ENCODE data around the gene DKC1.

Gene DKC1

DNA sequence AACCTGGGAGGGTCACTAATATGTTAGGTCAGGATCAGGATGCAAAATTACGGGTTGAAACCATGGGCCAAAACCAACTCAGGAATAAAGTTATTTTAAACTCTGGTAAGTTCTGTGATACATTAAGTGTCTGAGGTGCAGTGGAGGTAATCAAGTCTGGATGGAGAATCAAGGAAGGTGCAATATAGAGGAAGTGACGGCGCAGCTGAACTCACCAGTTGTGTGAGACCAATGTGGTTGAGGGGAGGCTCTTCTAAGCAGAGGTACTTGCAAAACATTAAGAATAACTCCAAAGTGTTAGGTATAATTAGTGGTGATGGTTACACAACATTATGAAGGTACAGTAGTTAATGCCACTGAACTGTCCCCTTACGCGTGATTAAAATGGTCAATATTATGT is 31.5 kb upstream of the DKC1 start:
- DNase-seq (ENCODE audit: extremely low read depth, low read depth), result no peak
- TF ChIP-seq, protein P1, sequence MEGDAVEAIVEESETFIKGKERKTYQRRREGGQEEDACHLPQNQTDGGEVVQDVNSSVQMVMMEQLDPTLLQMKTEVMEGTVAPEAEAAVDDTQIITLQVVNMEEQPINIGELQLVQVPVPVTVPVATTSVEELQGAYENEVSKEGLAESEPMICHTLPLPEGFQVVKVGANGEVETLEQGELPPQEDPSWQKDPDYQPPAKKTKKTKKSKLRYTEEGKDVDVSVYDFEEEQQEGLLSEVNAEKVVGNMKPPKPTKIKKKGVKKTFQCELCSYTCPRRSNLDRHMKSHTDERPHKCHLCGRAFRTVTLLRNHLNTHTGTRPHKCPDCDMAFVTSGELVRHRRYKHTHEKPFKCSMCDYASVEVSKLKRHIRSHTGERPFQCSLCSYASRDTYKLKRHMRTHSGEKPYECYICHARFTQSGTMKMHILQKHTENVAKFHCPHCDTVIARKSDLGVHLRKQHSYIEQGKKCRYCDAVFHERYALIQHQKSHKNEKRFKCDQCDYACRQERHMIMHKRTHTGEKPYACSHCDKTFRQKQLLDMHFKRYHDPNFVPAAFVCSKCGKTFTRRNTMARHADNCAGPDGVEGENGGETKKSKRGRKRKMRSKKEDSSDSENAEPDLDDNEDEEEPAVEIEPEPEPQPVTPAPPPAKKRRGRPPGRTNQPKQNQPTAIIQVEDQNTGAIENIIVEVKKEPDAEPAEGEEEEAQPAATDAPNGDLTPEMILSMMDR (IDR thresholded peaks at IDR 0.05; ENCODE audit: low read depth, low read length), result no peak

DNA sequence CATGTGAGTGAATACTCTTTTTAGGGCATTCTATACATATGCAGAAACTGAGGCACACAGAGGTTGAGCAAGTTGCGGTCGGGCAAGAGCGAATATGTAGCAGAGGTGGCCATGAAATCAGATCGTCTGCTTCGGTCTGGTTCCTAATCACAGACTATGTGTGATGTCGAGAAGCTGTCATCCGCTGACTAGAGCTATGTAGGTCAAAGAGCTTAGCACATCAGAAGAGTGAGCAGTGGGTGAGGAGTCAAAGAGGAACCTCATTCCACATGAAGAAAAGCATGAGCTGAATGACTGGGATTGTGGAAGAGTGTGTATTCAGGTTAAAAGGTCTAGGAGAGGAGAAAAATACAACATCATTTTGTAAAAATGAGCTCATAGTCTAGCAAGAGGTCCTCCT is 30.8 kb upstream of the DKC1 start:
- TF ChIP-seq, protein P1 (IDR thresholded peaks at IDR 0.05; ENCODE audit: low read depth, low read length), result no peak
- DNase-seq (ENCODE audit: extremely low read depth, low read depth), result no peak

DNA sequence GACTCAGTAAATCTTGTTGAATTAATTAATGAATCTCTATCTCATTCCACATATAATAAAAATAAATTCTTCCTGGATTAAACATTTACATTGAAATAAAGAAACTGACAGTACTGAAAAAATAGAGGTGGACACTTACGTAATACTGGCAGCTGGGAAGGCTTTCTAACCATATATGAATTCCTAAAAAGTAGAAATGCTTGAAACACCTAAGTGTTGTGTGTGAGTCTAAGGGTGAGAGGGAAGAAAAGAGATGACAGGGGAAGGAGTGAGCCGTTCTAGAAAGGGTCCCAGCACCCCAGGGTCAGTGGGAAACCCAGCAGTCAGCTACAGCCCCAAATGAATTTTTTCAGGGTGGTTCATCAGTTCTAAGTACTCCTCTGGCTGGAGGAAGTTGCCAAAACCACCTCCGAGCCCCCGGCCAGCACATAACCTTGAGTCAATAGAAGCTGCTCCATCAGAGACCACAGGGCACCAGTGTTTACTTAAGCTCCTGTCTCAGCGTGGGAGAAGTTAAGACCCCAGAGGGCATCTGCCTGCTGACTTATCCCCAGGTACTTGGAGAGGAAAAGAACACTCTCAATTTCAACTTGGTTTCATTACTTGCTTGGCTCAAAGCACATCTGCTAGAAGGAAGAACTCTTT is 30.1 kb upstream of the DKC1 start:
- TF ChIP-seq, protein P1 (IDR thresholded peaks at IDR 0.05; ENCODE audit: low read depth, low read length), result no peak
- DNase-seq (ENCODE audit: extremely low read depth, low read depth), result no peak

DNA sequence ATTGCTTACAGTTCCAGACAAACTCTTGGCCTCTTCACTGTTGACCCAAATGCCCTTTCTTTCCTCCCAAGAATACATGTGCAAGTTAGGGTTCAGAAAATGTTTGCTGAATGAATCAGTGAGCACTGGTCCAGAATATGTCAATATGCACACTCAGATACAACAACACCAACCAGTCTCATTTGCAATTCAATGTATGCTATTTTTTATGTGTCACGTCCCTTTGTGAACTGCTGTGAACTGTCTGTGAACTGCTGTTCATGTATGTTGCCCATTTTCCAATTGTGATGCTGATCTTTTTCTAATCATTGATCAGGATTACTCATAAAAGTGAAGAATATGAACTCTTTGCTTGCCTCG is 29.6 kb upstream of the DKC1 start:
- TF ChIP-seq, protein P1 (IDR thresholded peaks at IDR 0.05; ENCODE audit: low read depth, low read length), result no peak
- no peak for DNase-seq (ENCODE audit: extremely low read depth, low read depth)

DNA sequence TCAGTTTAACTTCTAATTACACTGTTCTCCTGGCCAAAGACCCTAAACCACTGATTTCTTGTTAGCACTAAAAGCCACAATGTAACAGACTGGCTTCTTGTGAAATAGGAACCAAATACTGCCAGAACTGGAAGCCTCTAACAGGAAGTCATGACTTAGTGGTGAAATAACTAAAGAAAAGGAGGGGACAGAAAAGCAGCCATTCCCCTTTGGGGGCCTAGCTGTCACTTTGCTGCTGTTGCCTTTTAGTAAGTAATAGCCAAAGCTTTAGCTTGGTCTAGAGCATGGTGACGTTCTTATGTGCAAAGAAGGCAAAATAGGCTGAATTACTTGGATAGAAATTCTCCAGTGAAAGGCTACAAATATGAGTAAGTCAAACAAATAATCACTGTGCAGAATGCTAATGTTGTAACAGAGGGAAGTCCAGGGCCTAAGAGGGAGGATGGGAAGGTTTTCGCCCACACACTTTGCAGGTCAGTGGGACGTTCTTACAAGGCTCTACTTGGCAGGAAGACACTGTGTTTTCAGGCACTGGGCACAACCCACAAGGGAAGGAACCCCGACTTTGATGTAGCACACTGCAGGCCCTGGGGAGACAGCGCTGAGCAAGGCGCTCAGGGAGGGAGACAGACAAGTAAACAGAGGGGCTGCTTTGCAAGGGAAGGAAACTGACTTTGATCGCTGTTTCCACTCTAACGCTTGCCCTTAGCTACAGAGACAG is 28.4 kb upstream of the DKC1 start:
- DNase-seq (ENCODE audit: extremely low read depth, low read depth), result no peak
- TF ChIP-seq, protein P1 (IDR thresholded peaks at IDR 0.05; ENCODE audit: low read depth, low read length), result no peak

DNA sequence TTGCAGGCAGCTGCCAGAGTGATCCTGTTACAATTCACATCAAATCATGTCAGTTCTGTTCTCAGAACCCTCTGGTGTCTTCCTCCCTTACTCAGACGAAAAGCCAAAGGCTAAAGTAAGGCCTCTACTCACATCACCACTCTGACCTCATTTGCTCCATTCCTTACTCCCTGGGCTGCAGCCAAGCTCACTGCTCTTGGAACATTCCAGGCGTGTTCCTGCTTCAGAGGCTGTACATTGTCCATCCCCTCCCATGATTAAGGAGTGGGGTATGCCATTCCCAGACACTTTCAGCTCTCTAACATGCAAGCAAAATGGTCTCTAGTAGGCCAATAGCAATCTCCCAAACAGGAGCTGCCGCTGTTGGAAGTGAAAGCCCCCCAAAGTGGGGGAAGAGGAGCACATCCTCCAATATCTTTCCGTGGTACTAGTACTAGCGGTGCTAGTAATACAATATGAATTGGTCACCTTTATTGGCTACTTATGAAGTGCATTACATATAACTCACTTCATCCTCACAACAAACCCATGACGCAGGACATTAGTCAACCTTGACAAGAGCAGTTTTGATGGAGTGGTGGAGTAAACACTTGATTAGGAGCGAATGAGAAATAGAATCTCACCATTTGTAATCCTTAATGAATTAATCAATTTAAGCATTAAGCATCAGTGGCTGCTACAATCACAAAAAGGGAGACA is 26.8 kb upstream of the DKC1 start:
- TF ChIP-seq, protein P1 (IDR thresholded peaks at IDR 0.05; ENCODE audit: low read depth, low read length), result no peak
- DNase-seq (ENCODE audit: extremely low read depth, low read depth), result no peak

DNA sequence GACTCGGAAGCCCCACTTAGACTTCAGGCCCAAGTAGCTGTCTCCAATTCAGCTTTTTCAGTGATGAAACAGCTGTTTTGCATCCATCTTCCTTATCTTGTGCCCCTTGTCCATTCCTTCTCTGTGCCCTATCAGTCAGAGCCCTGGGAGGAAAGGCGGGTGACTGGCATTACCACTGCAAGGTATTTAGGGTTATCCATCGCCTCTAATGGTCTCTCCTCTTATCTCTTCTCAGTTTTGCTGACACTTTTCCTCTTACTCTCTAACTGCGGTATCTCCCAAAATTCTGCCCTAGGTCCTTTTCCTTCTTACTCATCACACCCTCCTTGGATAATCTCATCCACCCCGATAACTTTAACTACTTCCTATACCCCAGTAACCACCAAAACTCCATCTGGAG is 25.5 kb upstream of the DKC1 start:
- no peak for DNase-seq (ENCODE audit: extremely low read depth, low read depth)
- TF ChIP-seq, protein P1 (IDR thresholded peaks at IDR 0.05; ENCODE audit: low read depth, low read length), result no peak

Data from AG09319 (cell line).